A673 (cell line): ENCODE measurements around the gene SF3A2. TPM values are rescaled to one million over a fixed set of nuclear protein-coding genes. Genes with fewer than 3 reads are reported as not detected.
"Not testable (repeated sequence)": the region's sequence is repeated elsewhere in the genome, so short reads cannot be mapped to it uniquely, and the experiment has no call there.

Experiments
- BruUV-seq: library from RNA; stranded (reverse); fragments of 400-500 nt; replicated peaks from 2 replicates; lab custom pipeline; 2021; lab: Mats Ljungman, UMichigan
- CTCF ChIA-PET: fragments of 300-600 bp; sonication (Branson Sonifier 250); formaldehyde crosslinking; loops from one replicate; lab custom pipeline; 2022; ENCODE audit warnings: antibody characterized with exemption; lab: Charles Lee
- POLR2A ChIA-PET: fragments of 300-600 bp; sonication (Branson Sonifier 250); formaldehyde crosslinking; loops from one replicate; lab custom pipeline; 2022; ENCODE audit warnings: antibody characterized with exemption; ENCODE audit not compliant: low non-redundant PET; lab: Charles Lee
- DNase-seq: peaks from one replicate; pipeline ENCODE4 v3.0.0-alpha.2; 2015; ENCODE audit warnings: low spot score
- H3K27ac ChIP-seq: fragments of 200-600 bp; sonication (generic); 2 replicates; pipeline ENCODE4 v1.5.1; 2016; ENCODE audit warnings: mixed run types, low read depth, mild to moderate bottlenecking, mixed read lengths, antibody characterized with exemption, low read length; ENCODE audit not compliant: poor library complexity, severe bottlenecking
- H3K27me3 ChIP-seq: fragments of 200-600 bp; sonication (generic); replicated peaks from 2 replicates; pipeline ENCODE4 v1.6.1; 2017; ENCODE audit warnings: mixed run types, low read depth, mild to moderate bottlenecking, mixed read lengths, antibody characterized with exemption, low read length; ENCODE audit not compliant: insufficient read depth, poor library complexity
- H3K36me3 ChIP-seq: fragments of 200-600 bp; sonication (generic); 2 replicates; pipeline ENCODE4 v1.6.1; 2016; ENCODE audit warnings: mixed run types, mild to moderate bottlenecking, mixed read lengths, antibody characterized with exemption, low read length; ENCODE audit not compliant: insufficient read depth, poor library complexity, severe bottlenecking
- H3K4me1 ChIP-seq: fragments of 200-600 bp; sonication (generic); 2 replicates; pipeline ENCODE4 v1.6.1; 2017; ENCODE audit warnings: mixed run types, mild to moderate bottlenecking, mixed read lengths, antibody characterized with exemption, low read length; ENCODE audit not compliant: insufficient read depth, poor library complexity, severe bottlenecking
- H3K4me3 ChIP-seq: fragments of 200-600 bp; sonication (generic); 2 replicates; pipeline ENCODE4 v1.5.1; 2016; ENCODE audit warnings: low read depth, mixed run types, mild to moderate bottlenecking, mixed read lengths, low read length; ENCODE audit not compliant: poor library complexity, severe bottlenecking
- H3K9me3 ChIP-seq: fragments of 200-600 bp; sonication (generic); 2 replicates; pipeline ENCODE4 v1.6.1; 2016; ENCODE audit warnings: mixed run types, low read depth, mild to moderate bottlenecking, mixed read lengths, antibody characterized with exemption, low read length; ENCODE audit not compliant: poor library complexity, severe bottlenecking
- EZH2 ChIP-seq: fragments of 200-600 bp; sonication (generic); IDR thresholded peaks from 2 replicates; pipeline ENCODE4 v1.6.1; 2017; ENCODE audit warnings: borderline replicate concordance, low read depth, mild to moderate bottlenecking, mixed read lengths, antibody characterized with exemption, low read length; ENCODE audit not compliant: poor library complexity, severe bottlenecking
- intact Hi-C: fragments of 100-400 bp; cut with micrococcal nuclease; formaldehyde crosslinking; loops from one replicate; pipeline ENCODE4 v1.10.0; 2022; ENCODE audit not compliant: unreplicated experiment
- total RNA-seq: library from RNA; stranded (reverse); gene quantifications from 2 replicates; pipeline ENCODE4 v1.2.3, GENCODE V29; 2021
- TF ChIP-seq, protein P1 (sequence below): fragments of 300-800, 200-600 bp; sonication (generic); conservative IDR thresholded peaks from 2 replicates; pipeline ENCODE4 v1.5.1; 2017; ENCODE audit warnings: low read depth, mild to moderate bottlenecking, antibody characterized with exemption, low read length, moderate library complexity, mixed read lengths

Gene SF3A2
- total RNA-seq, 1 experiment from 2014 or later: 187 TPM

- intact Hi-C loops: no loop called here
- no TSS peak for BruUV-seq
- Histone ChIP-seq H3K36me3 (peaks cover 31% of the 10 kb centered on the region), H3K4me1 (peaks cover 15% of the 10 kb centered on the region), H3K27ac (no peak overlapping the region), H3K9me3 (no peaks in the 10 kb centered on the region), H3K4me3 (no peak overlapping the region), H3K27me3 (no peaks in the 10 kb centered on the region)
- no peak for TF ChIP-seq EZH2
- TF ChIP-seq, protein P1, sequence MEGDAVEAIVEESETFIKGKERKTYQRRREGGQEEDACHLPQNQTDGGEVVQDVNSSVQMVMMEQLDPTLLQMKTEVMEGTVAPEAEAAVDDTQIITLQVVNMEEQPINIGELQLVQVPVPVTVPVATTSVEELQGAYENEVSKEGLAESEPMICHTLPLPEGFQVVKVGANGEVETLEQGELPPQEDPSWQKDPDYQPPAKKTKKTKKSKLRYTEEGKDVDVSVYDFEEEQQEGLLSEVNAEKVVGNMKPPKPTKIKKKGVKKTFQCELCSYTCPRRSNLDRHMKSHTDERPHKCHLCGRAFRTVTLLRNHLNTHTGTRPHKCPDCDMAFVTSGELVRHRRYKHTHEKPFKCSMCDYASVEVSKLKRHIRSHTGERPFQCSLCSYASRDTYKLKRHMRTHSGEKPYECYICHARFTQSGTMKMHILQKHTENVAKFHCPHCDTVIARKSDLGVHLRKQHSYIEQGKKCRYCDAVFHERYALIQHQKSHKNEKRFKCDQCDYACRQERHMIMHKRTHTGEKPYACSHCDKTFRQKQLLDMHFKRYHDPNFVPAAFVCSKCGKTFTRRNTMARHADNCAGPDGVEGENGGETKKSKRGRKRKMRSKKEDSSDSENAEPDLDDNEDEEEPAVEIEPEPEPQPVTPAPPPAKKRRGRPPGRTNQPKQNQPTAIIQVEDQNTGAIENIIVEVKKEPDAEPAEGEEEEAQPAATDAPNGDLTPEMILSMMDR: no peak
- POLR2A ChIA-PET: no interaction called here
- no peak for DNase-seq
- CTCF ChIA-PET: interaction anchor here (0.6 kb wide), 1 partner anchor 711 kb away, joined by 3 read pairs; no protein-coding TSS in a partner anchor
Measured at GRCh38 chr19:2277138-2277537, 40.5 kb downstream of the SF3A2 start.

GRCh38 chr19:2278459-2279158, 42.0 kb downstream of the SF3A2 start:
- Histone ChIP-seq H3K4me3 (no peak overlapping the region), H3K27ac (no peak overlapping the region), H3K27me3 (no peaks in the 10 kb centered on the region), H3K4me1 (peaks cover under 1% of the 10 kb centered on the region), H3K36me3 (peaks cover 18% of the 10 kb centered on the region), H3K9me3 (no peaks in the 10 kb centered on the region)
- TF ChIP-seq EZH2: no peak
- TF ChIP-seq, protein P1: no peak
- ChIA-PET CTCF (interaction anchor here (0.6 kb wide), 1 partner anchor 89 kb away, joined by 3 read pairs; no protein-coding TSS in a partner anchor), POLR2A (no interaction called here)
- intact Hi-C loops: no loop called here
- no TSS peak for BruUV-seq
- no peak for DNase-seq

DNA sequence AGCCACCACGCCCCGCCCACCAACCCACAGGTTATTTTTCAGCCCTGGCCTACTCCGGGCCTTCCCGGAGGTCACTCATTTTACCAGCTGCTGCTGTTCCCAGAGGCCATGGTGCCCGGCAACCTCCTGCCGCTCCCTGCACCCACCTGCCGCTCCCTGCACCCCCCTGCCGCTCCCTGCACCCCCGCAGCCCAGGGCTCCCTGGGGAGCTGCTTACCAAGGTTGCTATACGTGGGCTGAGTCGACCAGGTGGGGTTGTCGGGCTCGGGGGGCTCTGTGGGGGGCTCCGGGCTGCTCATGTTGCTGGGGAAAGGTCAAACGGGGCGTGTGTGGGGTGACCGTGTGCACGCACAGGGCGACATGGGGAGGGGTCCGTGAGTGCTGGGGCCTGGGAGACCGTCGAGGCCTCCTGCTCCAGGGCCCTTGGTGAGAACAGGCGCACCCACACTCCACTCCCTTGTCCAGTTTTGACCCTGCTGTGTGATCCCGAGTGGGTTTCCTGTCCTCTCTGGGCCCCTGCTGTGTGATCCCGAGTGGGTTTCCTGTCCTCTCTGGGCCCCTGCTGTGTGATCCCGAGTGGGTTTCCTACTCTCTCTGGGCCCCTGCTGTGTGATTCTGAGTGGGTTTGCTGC, 44.1 kb downstream of the SF3A2 start:
- Histone ChIP-seq H3K27me3 (no peaks in the 10 kb centered on the region), H3K36me3 (peaks cover 4% of the 10 kb centered on the region), H3K4me3 (no peak overlapping the region), H3K4me1 (no peaks in the 10 kb centered on the region), H3K9me3 (no peaks in the 10 kb centered on the region), H3K27ac (no peak overlapping the region)
- TF ChIP-seq, protein P1: no peak
- no peak for TF ChIP-seq EZH2
- ChIA-PET CTCF (no interaction called here), POLR2A (interaction anchor here (0.6 kb wide), 1 partner anchor 25 kb away, joined by 6 read pairs; the partner anchor contains the start of gene JSRP1)
- no TSS peak for BruUV-seq
- intact Hi-C loops: no loop called here
- no peak for DNase-seq

DNA sequence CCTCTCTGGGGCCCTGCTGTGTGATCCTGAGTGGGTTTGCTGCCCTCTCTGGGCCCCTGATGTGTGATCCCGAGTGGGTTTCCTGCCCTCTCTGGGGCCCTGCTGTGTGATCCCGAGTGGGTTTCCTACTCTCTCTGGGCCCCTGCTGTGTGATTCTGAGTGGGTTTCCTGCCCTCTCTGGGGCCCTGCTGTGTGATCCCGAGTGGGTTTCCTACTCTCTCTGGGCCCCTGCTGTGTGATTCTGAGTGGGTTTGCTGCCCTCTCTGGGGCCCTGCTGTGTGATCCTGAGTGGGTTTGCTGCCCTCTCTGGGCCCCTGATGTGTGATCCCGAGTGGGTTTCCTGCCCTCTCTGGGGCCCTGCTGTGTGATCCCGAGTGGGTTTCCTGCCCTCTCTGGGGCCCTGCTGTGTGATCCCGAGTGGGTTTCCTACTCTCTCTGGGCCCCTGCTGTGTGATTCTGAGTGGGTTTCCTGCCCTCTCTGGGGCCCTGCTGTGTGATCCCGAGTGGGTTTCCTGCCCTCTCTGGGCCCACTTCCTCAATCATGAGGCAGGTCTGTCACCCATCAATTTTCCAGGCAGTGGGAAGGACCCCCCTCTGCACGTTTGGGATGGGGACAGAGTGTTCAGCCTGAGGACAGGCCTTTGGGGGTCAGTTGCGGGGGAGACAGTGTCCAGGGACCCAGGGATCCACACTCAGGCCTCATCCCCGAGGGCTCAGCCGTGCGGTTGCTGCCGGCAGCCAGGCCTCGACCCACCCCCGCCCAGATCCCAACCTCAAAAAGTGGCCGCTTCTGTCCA, 44.8 kb downstream of the SF3A2 start:
- intact Hi-C loops, CTCF ChIA-PET: not testable (repeated sequence)

More for the DNA sequence above, 44.8 kb downstream of the SF3A2 start:
- not testable (repeated sequence) for H3K4me3 ChIP-seq, H3K9me3 ChIP-seq, DNase-seq, H3K36me3 ChIP-seq, H3K27me3 ChIP-seq, H3K27ac ChIP-seq, H3K4me1 ChIP-seq, BruUV-seq
- POLR2A ChIA-PET: interaction anchor here (0.6 kb wide), 1 partner anchor 25 kb away, joined by 6 read pairs; the partner anchor contains the start of gene JSRP1
